ENCODE measurements around the gene SPATA13. TPM values are rescaled to one million over a fixed set of nuclear protein-coding genes. Genes with fewer than 3 reads are reported as not detected.

Gene SPATA13
- total and polyA plus RNA-seq, 5 donors from 2014 or later: 80.9 to 115 (median 87.9) TPM

DNA sequence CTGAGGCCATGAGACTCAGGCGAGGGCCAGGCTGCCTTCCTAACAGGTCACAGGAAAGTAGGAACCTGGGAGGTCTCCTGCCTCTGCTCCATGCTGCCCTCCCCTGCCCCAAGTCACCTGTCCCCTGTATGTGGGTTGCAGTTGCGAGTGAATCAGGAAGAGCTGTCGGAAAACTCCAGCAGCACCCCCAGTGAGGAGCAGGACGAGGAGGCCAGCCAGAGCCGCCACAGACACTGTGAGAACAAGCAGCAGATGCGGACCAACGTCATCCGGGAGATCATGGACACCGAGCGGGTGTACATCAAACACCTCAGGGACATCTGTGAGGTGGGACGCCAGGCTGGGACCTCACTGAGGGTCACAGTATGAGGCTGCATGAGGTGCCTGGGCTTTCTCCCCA lies 126.1 kb downstream of the SPATA13 start:
- DNase-seq (no peak), ATAC-seq (ENCODE audit: low read depth in 2 of 2) (no peak)
- peaks cover 62% of the 10 kb centered on the region for H3K36me3 Mint-ChIP-seq
- H3K4me3 ChIP-seq (ENCODE audit: low read depth, low read length): no peak overlapping the region
- no peaks in the 10 kb centered on the region for H3K4me1 ChIP-seq (ENCODE audit: control insufficient read depth, insufficient read depth, low read length, poor library complexity, severe bottlenecking)
- no peak overlapping the region for H3K27ac ChIP-seq (ENCODE audit: insufficient read depth, low read length, poor library complexity, severe bottlenecking)
- no peak overlapping the region for H3K27ac Mint-ChIP-seq
- H3K27me3 Mint-ChIP-seq: peaks cover 5% of the 10 kb centered on the region
- no peaks in the 10 kb centered on the region for H3K27me3 ChIP-seq (ENCODE audit: control insufficient read depth, insufficient read depth, low read length)
- H3K36me3 ChIP-seq (ENCODE audit: control insufficient read depth, insufficient read depth, low read length): peaks cover 95% of the 10 kb centered on the region
- H3K4me3 Mint-ChIP-seq: no peak overlapping the region
- H3K4me1 Mint-ChIP-seq: peaks cover 4 to 20% (median 18%) of the 10 kb centered on the region in 4 donors
- no peaks in the 10 kb centered on the region for H3K9me3 ChIP-seq (ENCODE audit: control insufficient read depth in 2 of 2, low read length in 2 of 2)
- H3K9me3 Mint-ChIP-seq: peaks cover 0 to 2% (median 0%) of the 10 kb centered on the region in 7 donors

DNA sequence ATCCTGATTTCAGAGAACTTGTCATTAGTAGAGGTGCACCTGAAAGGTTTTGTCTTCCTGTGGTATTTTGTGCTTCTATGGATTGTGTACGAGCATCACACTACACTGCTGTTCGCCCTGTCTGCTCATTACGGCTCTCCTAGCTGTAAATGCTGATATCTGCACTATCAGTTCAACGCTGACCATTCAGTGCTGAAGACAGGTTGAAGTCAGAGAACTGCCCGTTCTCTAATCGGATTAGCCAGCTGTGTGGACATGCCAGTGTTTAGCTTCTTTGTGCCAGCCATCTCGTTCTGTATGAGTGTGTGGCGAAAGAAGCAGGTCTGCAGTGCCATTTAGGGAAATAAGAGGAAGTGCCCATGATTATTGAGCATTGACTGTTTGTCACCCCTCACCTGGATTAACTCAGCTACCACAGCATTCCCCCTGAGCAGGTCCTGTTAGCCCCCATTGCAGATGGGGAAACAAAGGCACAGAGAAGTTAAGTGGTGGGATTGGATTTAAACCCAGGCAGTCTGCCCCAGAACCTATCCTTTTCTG lies 127.3 kb downstream of the SPATA13 start:
- Mint-ChIP-seq H3K9me3 (peaks cover 0 to 2% (median 0%) of the 10 kb centered on the region in 7 donors), H3K27ac (peak overlapping the region in 1 of 3 donors; percentile 12), H3K36me3 (peaks cover 66% of the 10 kb centered on the region), H3K4me3 (no peak overlapping the region), H3K4me1 (peaks cover 0 to 17% (median 7%) of the 10 kb centered on the region in 4 donors), H3K27me3 (peaks cover 5% of the 10 kb centered on the region)
- H3K27ac ChIP-seq (ENCODE audit: insufficient read depth, low read length, poor library complexity, severe bottlenecking): no peak overlapping the region
- no peaks in the 10 kb centered on the region for H3K27me3 ChIP-seq (ENCODE audit: control insufficient read depth, insufficient read depth, low read length)
- ATAC-seq (ENCODE audit: low read depth in 2 of 2) (no peak), DNase-seq (no peak)
- H3K9me3 ChIP-seq (ENCODE audit: control insufficient read depth in 2 of 2, low read length in 2 of 2): no peaks in the 10 kb centered on the region
- no peak overlapping the region for H3K4me3 ChIP-seq (ENCODE audit: low read depth, low read length)
- H3K36me3 ChIP-seq (ENCODE audit: control insufficient read depth, insufficient read depth, low read length): peaks cover 94% of the 10 kb centered on the region
- no peaks in the 10 kb centered on the region for H3K4me1 ChIP-seq (ENCODE audit: control insufficient read depth, insufficient read depth, low read length, poor library complexity, severe bottlenecking)

DNA sequence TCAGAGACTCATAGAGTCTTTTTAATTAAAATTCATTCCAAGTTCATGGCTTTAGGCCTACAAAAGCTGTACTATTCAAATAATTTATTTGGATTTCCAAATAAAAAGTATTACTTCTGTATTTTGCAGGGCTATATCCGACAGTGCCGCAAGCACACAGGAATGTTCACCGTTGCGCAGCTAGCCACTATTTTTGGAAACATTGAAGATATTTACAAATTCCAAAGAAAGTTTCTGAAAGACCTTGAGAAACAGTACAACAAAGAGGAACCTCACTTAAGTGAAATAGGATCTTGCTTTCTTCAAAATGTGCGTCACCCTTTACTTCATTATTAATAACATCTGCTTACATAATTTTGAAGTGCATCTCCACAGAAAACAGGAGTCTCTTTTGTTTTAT lies 128.3 kb downstream of the SPATA13 start:
- H3K27ac ChIP-seq (ENCODE audit: insufficient read depth, low read length, poor library complexity, severe bottlenecking): no peak overlapping the region
- no peak overlapping the region for H3K27ac Mint-ChIP-seq
- no peak overlapping the region for H3K4me3 Mint-ChIP-seq
- no peak overlapping the region for H3K4me3 ChIP-seq (ENCODE audit: low read depth, low read length)
- H3K9me3 Mint-ChIP-seq: peaks cover 0 to 2% (median 0%) of the 10 kb centered on the region in 7 donors
- H3K36me3 Mint-ChIP-seq: peaks cover 66% of the 10 kb centered on the region
- ATAC-seq (ENCODE audit: low read depth in 2 of 2): no peak
- peaks cover 94% of the 10 kb centered on the region for H3K36me3 ChIP-seq (ENCODE audit: control insufficient read depth, insufficient read depth, low read length)
- H3K9me3 ChIP-seq (ENCODE audit: control insufficient read depth in 2 of 2, low read length in 2 of 2): no peaks in the 10 kb centered on the region
- H3K27me3 ChIP-seq (ENCODE audit: control insufficient read depth, insufficient read depth, low read length): no peaks in the 10 kb centered on the region
- no peaks in the 10 kb centered on the region for H3K4me1 ChIP-seq (ENCODE audit: control insufficient read depth, insufficient read depth, low read length, poor library complexity, severe bottlenecking)
- H3K27me3 Mint-ChIP-seq: peaks cover 5% of the 10 kb centered on the region
- peaks cover 0 to 8% (median under 1%) of the 10 kb centered on the region in 4 donors for H3K4me1 Mint-ChIP-seq
- no peak for DNase-seq

DNA sequence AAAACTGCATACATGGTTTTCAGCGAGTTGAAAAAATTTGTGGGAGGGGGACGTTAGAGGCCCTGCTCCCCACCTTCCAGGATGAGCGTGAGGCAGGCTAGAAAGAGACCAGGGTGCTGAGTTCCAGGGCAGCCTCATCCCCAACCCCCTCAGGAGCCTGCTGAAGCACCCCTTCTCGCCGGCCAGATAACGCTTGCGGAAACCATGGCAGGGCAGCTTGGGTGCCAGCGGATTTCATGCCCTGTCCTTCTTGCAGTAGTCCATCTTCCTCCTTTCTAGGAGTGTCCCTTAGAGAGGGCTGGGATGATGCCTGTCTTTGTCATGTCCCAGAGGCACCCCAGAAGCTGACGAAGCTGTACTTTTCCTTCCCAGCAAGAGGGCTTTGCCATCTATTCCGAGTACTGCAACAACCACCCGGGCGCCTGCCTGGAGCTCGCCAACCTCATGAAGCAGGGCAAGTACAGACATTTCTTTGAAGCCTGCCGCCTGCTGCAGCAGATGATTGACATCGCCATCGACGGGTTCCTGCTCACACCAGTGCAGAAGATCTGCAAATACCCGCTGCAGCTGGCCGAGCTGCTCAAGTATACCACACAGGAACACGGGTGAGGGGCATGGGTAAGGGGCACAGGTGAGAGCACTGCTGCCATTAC lies 129.9 kb downstream of the SPATA13 start:
- Histone ChIP-seq H3K27ac (ENCODE audit: insufficient read depth, low read length, poor library complexity, severe bottlenecking) (no peak overlapping the region), H3K4me3 (ENCODE audit: low read depth, low read length) (no peak overlapping the region), H3K9me3 (ENCODE audit: control insufficient read depth in 2 of 2, low read length in 2 of 2) (no peaks in the 10 kb centered on the region), H3K4me1 (ENCODE audit: control insufficient read depth, insufficient read depth, low read length, poor library complexity, severe bottlenecking) (no peaks in the 10 kb centered on the region), H3K36me3 (ENCODE audit: control insufficient read depth, insufficient read depth, low read length) (peaks cover 94% of the 10 kb centered on the region), H3K27me3 (ENCODE audit: control insufficient read depth, insufficient read depth, low read length) (no peaks in the 10 kb centered on the region)
- H3K36me3 Mint-ChIP-seq: peaks cover 69% of the 10 kb centered on the region
- H3K27me3 Mint-ChIP-seq: peaks cover 5% of the 10 kb centered on the region
- ATAC-seq (ENCODE audit: low read depth in 2 of 2) (no peak), DNase-seq (no peak)
- H3K4me1 Mint-ChIP-seq: peaks cover 0 to 3% (median 1%) of the 10 kb centered on the region in 4 donors
- no peak overlapping the region for H3K4me3 Mint-ChIP-seq
- peaks cover 0 to 2% (median 0%) of the 10 kb centered on the region in 7 donors for H3K9me3 Mint-ChIP-seq
- peak overlapping the region in 1 of 3 donors; percentile 68 for H3K27ac Mint-ChIP-seq

DNA sequence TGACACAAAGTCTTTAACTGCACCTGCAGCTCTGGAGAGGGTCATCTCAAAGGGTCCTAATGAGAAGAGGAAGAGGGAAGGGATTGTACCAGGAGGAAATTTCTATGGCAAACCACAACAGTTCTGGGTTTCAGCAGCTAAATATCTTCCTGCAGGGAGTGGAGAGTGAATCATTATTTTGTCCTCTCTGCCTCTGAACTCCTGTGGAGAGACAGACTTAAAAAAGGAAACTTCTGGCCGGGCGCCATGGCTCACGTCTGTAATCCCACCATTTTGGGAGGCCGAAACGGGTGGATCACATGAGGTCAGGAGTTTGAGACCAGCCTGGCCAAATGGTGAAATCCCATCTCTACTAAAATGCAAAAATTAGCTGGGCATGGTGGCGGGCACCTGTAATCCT lies 132.0 kb downstream of the SPATA13 start:
- H3K36me3 ChIP-seq (ENCODE audit: control insufficient read depth, insufficient read depth, low read length): peaks cover 96% of the 10 kb centered on the region
- H3K27ac ChIP-seq (ENCODE audit: insufficient read depth, low read length, poor library complexity, severe bottlenecking): no peak overlapping the region
- H3K27ac Mint-ChIP-seq: peak overlapping the region in 1 of 3 donors; percentile 26
- no peak overlapping the region for H3K4me3 Mint-ChIP-seq
- no peak for DNase-seq
- H3K36me3 Mint-ChIP-seq: peaks cover 75% of the 10 kb centered on the region
- peaks cover 0 to 5% (median 2%) of the 10 kb centered on the region in 4 donors for H3K4me1 Mint-ChIP-seq
- peaks cover 5% of the 10 kb centered on the region for H3K27me3 Mint-ChIP-seq
- no peaks in the 10 kb centered on the region for H3K9me3 Mint-ChIP-seq
- H3K4me1 ChIP-seq (ENCODE audit: control insufficient read depth, insufficient read depth, low read length, poor library complexity, severe bottlenecking): no peaks in the 10 kb centered on the region
- no peaks in the 10 kb centered on the region for H3K9me3 ChIP-seq (ENCODE audit: control insufficient read depth in 2 of 2, low read length in 2 of 2)
- no peaks in the 10 kb centered on the region for H3K27me3 ChIP-seq (ENCODE audit: control insufficient read depth, insufficient read depth, low read length)
- H3K4me3 ChIP-seq (ENCODE audit: low read depth, low read length): no peak overlapping the region
- ATAC-seq (ENCODE audit: low read depth in 2 of 2): no peak

DNA sequence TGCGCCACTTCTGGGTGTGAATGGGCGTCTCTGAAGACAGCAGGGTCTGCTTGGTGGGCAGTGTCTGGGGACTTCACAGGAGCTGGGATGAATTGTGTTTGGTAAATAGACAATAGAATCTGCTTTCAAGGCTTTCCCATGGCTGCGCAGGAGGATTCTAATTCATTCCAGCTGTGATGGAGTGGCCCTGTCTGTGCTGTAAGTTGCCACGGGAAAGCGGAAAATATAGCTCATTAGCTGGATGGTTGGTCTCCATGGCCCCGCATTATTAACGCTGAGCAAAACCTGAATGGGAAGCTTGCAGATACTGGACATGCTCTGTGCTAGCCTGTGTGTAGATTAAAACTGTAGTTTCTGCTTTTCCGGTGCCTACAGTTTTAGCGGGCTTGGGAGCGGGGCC lies 133.2 kb downstream of the SPATA13 start:
- Histone ChIP-seq H3K4me3 (ENCODE audit: low read depth, low read length) (no peak overlapping the region), H3K4me1 (ENCODE audit: control insufficient read depth, insufficient read depth, low read length, poor library complexity, severe bottlenecking) (no peaks in the 10 kb centered on the region), H3K9me3 (ENCODE audit: control insufficient read depth in 2 of 2, low read length in 2 of 2) (no peaks in the 10 kb centered on the region), H3K27me3 (ENCODE audit: control insufficient read depth, insufficient read depth, low read length) (no peaks in the 10 kb centered on the region), H3K27ac (ENCODE audit: insufficient read depth, low read length, poor library complexity, severe bottlenecking) (no peak overlapping the region), H3K36me3 (ENCODE audit: control insufficient read depth, insufficient read depth, low read length) (peaks cover 96% of the 10 kb centered on the region)
- Mint-ChIP-seq H3K9me3 (no peaks in the 10 kb centered on the region), H3K36me3 (peaks cover 74% of the 10 kb centered on the region), H3K27ac (no peak overlapping the region), H3K4me3 (no peak overlapping the region), H3K4me1 (peaks cover 0 to 6% (median 4%) of the 10 kb centered on the region in 4 donors), H3K27me3 (peaks cover 5% of the 10 kb centered on the region)
- ATAC-seq (ENCODE audit: low read depth in 2 of 2) (no peak), DNase-seq (no peak)

DNA sequence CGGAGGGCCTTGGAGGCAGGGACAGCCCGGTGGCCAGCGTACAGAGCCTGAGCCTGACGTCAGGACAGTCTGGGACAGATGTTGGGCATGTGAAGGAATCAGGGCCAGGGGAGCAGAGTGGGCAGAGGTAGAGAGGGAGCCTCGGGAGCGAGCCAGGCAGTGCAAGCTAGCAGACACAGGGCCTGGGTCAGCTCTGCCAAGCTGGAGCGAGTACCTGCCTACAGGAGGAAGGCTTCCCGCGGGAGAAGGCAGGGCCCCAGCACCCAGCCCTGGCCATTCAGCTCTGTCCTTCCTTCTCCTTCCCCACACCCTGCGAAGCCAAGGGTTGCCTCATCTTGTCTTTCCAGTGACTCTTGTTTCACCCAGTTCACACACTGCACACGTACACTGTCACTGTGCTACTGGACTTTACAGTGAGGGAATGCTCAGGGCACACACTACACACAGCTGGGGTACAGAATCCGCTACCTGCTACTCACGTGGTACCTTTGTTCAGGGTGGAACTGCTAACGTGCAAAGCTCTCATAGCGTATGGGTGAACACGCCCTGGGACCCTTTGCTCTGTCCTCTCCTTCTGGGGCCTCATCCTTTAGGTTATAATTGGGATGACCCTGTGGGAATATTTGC lies 139.1 kb downstream of the SPATA13 start:
- H3K27me3 ChIP-seq (ENCODE audit: control insufficient read depth, insufficient read depth, low read length): no peaks in the 10 kb centered on the region
- H3K9me3 ChIP-seq (ENCODE audit: control insufficient read depth in 2 of 2, low read length in 2 of 2): no peaks in the 10 kb centered on the region
- H3K27ac Mint-ChIP-seq: peak overlapping the region in 2 of 3 donors; percentile 20 to 66
- H3K4me3 ChIP-seq (ENCODE audit: low read depth, low read length): no peak overlapping the region
- ATAC-seq (ENCODE audit: low read depth in 2 of 2) (no peak), DNase-seq (no peak)
- peaks cover 99% of the 10 kb centered on the region for H3K36me3 ChIP-seq (ENCODE audit: control insufficient read depth, insufficient read depth, low read length)
- H3K4me3 Mint-ChIP-seq: no peak overlapping the region
- H3K27me3 Mint-ChIP-seq: peaks cover 4% of the 10 kb centered on the region
- no peaks in the 10 kb centered on the region for H3K4me1 ChIP-seq (ENCODE audit: control insufficient read depth, insufficient read depth, low read length, poor library complexity, severe bottlenecking)
- H3K36me3 Mint-ChIP-seq: peaks cover 78% of the 10 kb centered on the region
- no peak overlapping the region for H3K27ac ChIP-seq (ENCODE audit: insufficient read depth, low read length, poor library complexity, severe bottlenecking)
- peaks cover 4 to 7% (median 5%) of the 10 kb centered on the region in 4 donors for H3K4me1 Mint-ChIP-seq
- no peaks in the 10 kb centered on the region for H3K9me3 Mint-ChIP-seq
